ENCODE results near the gene CD207. TPM values are rescaled to one million over a fixed set of nuclear protein-coding genes. Genes with fewer than 3 reads are reported as not detected.

The CD207 gene
- total RNA-seq, 1 experiment from 2014 or later = 1.1 TPM

- no peak overlapping the region for H3K27ac ChIP-seq (ENCODE audit: low read depth, low read length, poor library complexity, severe bottlenecking)
- POLR2A ChIA-PET (ENCODE audit: low non-redundant PET) = no interaction called here
- CTCF ChIA-PET = interaction anchor here (1.4 kb wide), 1 partner anchor 86 kb away, joined by 6 read pairs; no protein-coding TSS in a partner anchor
- intact Hi-C loops (cut with micrococcal nuclease; ENCODE audit: unreplicated experiment) = loop anchor here (2.0 to 10.0 kb wide), 3 partner anchors 87 to 207 kb away; partner anchors contain the start of gene ANKRD53
- H3K4me1 ChIP-seq (ENCODE audit: insufficient read depth, low read length, poor library complexity, severe bottlenecking) = no peaks in the 10 kb centered on the region
- no TSS peak for BruUV-seq (replicated peaks)
- H3K4me3 ChIP-seq (ENCODE audit: low read depth, low read length, poor library complexity, severe bottlenecking) = no peak overlapping the region
- TF ChIP-seq EZH2 (IDR thresholded peaks at IDR 0.05; ENCODE audit: borderline replicate concordance, low read depth, low read length, poor library complexity, severe bottlenecking) (no peak), CTCF (conservative IDR thresholded peaks at IDR 0.05; ENCODE audit: low read depth, low read length) (peak; percentile 99)
- no peaks in the 10 kb centered on the region for H3K27me3 ChIP-seq (replicated peaks; ENCODE audit: insufficient read depth, low read depth, low read length, poor library complexity)
- H3K36me3 ChIP-seq (ENCODE audit: insufficient read depth, low read length, poor library complexity, severe bottlenecking) = no peaks in the 10 kb centered on the region
- DNase-seq (ENCODE audit: low spot score) = peak; percentile 87
- H3K9me3 ChIP-seq (ENCODE audit: low read depth, low read length, poor library complexity, severe bottlenecking) = no peaks in the 10 kb centered on the region
These were observed 26.4 kb upstream of the CD207 start for GRCh38 chr2:70861777-70862625.

- BruUV-seq (replicated peaks) = no TSS peak
- H3K27me3 ChIP-seq (replicated peaks; ENCODE audit: insufficient read depth, low read depth, low read length, poor library complexity) = no peaks in the 10 kb centered on the region
- ChIA-PET CTCF (no interaction called here), POLR2A (ENCODE audit: low non-redundant PET) (no interaction called here)
- H3K27ac ChIP-seq (ENCODE audit: low read depth, low read length, poor library complexity, severe bottlenecking) = no peak overlapping the region
- H3K4me1 ChIP-seq (ENCODE audit: insufficient read depth, low read length, poor library complexity, severe bottlenecking) = no peaks in the 10 kb centered on the region
- DNase-seq (ENCODE audit: low spot score) = no peak
- H3K4me3 ChIP-seq (ENCODE audit: low read depth, low read length, poor library complexity, severe bottlenecking) = no peak overlapping the region
- H3K36me3 ChIP-seq (ENCODE audit: insufficient read depth, low read length, poor library complexity, severe bottlenecking) = no peaks in the 10 kb centered on the region
- TF ChIP-seq EZH2 (IDR thresholded peaks at IDR 0.05; ENCODE audit: borderline replicate concordance, low read depth, low read length, poor library complexity, severe bottlenecking) (no peak), CTCF (conservative IDR thresholded peaks at IDR 0.05; ENCODE audit: low read depth, low read length) (no peak)
- intact Hi-C loops (cut with micrococcal nuclease; ENCODE audit: unreplicated experiment) = no loop called here
- H3K9me3 ChIP-seq (ENCODE audit: low read depth, low read length, poor library complexity, severe bottlenecking) = no peaks in the 10 kb centered on the region
These were observed 20.1 kb upstream of the CD207 start for GRCh38 chr2:70855667-70856066.

- ChIA-PET CTCF (no interaction called here), POLR2A (ENCODE audit: low non-redundant PET) (no interaction called here)
- DNase-seq (ENCODE audit: low spot score) = no peak
- Histone ChIP-seq H3K9me3 (ENCODE audit: low read depth, low read length, poor library complexity, severe bottlenecking) (no peaks in the 10 kb centered on the region), H3K4me3 (ENCODE audit: low read depth, low read length, poor library complexity, severe bottlenecking) (no peak overlapping the region), H3K36me3 (ENCODE audit: insufficient read depth, low read length, poor library complexity, severe bottlenecking) (no peaks in the 10 kb centered on the region), H3K27me3 (replicated peaks; ENCODE audit: insufficient read depth, low read depth, low read length, poor library complexity) (no peaks in the 10 kb centered on the region), H3K4me1 (ENCODE audit: insufficient read depth, low read length, poor library complexity, severe bottlenecking) (no peaks in the 10 kb centered on the region), H3K27ac (ENCODE audit: low read depth, low read length, poor library complexity, severe bottlenecking) (no peak overlapping the region)
- BruUV-seq (replicated peaks) = no TSS peak
- no peak for TF ChIP-seq EZH2 (IDR thresholded peaks at IDR 0.05; ENCODE audit: borderline replicate concordance, low read depth, low read length, poor library complexity, severe bottlenecking)
- no peak for TF ChIP-seq CTCF (conservative IDR thresholded peaks at IDR 0.05; ENCODE audit: low read depth, low read length)
- intact Hi-C loops (cut with micrococcal nuclease; ENCODE audit: unreplicated experiment) = no loop called here
These were observed 18.8 kb upstream of the CD207 start for GRCh38 chr2:70854411-70854810.

Data from A673 (cell line).